K562 (cell line): ENCODE results near the gene UPK2. TPM values are rescaled to one million over a fixed set of nuclear protein-coding genes. Genes with fewer than 3 reads are reported as not detected.

Experiments
- ATAC-seq: fragments of 200-7000 bp; cut with Tn5 transposase; 3 replicates; pipeline ENCODE4 v1.9.1; 2020; ENCODE audit warnings: moderate library complexity
- BruUV-seq: library from RNA; stranded (reverse); fragments of 400-500 nt; replicated peaks from 2 replicates; lab custom pipeline; 2021; lab: Mats Ljungman, UMichigan
- CTCF ChIA-PET: fragments of 300-600 bp; formaldehyde crosslinking; extraction: SDS; loops from one replicate; lab custom pipeline; 2021; ENCODE audit warnings: low intra/inter-chr PET ratio; lab: Yijun Ruan, JAX
- POLR2A ChIA-PET: fragments of 300-600, 350-650 bp; sonication (Branson Sonifier 250); formaldehyde crosslinking; extraction: SDS; loops from one replicate; lab custom pipeline; 2021; ENCODE audit warnings: antibody characterized with exemption, inconsistent platforms; lab: Yijun Ruan, JAX
- DNase-seq, 4 experiments: peaks; one replicate each; pipeline versions ENCODE4 v3.0.0 to v3.0.0-alpha.2; 2011 to 2018; ENCODE audit warnings: low spot score in 3 of 4, mixed read lengths in 3 of 4; ENCODE audit errors: extremely low read depth in 1 of 4
- FAIRE-seq: peaks from 2 replicates; lab custom pipeline; 2011; peaks lifted over from hg19 to GRCh38; lab: Jason Lieb, UNC
- H2AFZ ChIP-seq: 2 replicates; pipeline ENCODE4 v1.6.0; 2011; ENCODE audit warnings: low read depth, low read length, control low read depth, inconsistent platforms
- H3K27ac ChIP-seq: fragments of 200-600 bp; 3 replicates; pipeline ENCODE4 v1.8.0; 2011; ENCODE audit warnings: low read depth, mild to moderate bottlenecking, control low read depth, inconsistent platforms, low read length, moderate library complexity, mixed read lengths; ENCODE audit errors: extremely low read depth
- H3K27me3 ChIP-seq, 2 experiments: fragments of 300-600 bp in 1 of 2; 2 replicates in 1 of 2; 3 replicates in 1 of 2; pipeline versions ENCODE4 v1.6.0 to v1.8.0; 2011; ENCODE audit warnings: inconsistent platforms in 2 of 2, low read length in 2 of 2, mild to moderate bottlenecking in 1 of 2, mixed read lengths in 1 of 2, moderate library complexity in 1 of 2; ENCODE audit not compliant: control insufficient read depth in 2 of 2, insufficient read depth in 2 of 2
- H3K36me3 ChIP-seq: fragments of 300-600 bp; 3 replicates; pipeline ENCODE4 v1.8.0; 2011; ENCODE audit warnings: mild to moderate bottlenecking, low read length, inconsistent platforms; ENCODE audit not compliant: control insufficient read depth, insufficient read depth
- H3K4me1 ChIP-seq, 2 experiments: fragments of 200-600 bp in 1 of 2; replicated peaks in 1 of 2; 2 replicates in 1 of 2; 3 replicates in 1 of 2; pipeline versions ENCODE4 v1.5.1 to v1.8.0; 2011; ENCODE audit warnings: inconsistent platforms in 2 of 2, low read length in 2 of 2, mild to moderate bottlenecking in 1 of 2, mixed read lengths in 1 of 2, moderate library complexity in 1 of 2; ENCODE audit not compliant: control insufficient read depth in 2 of 2, insufficient read depth in 2 of 2
- H3K4me2 ChIP-seq: 2 replicates; pipeline ENCODE4 v1.6.1; 2011; ENCODE audit warnings: low read length, control low read depth, inconsistent platforms, mixed read lengths; ENCODE audit not compliant: insufficient read depth
- H3K4me3 ChIP-seq: fragments of 200-600 bp; sonication (generic), shearing (Covaris generic); 2 replicates; pipeline ENCODE4 v1.5.1; 2016; ENCODE audit warnings: control low read depth, inconsistent platforms
- H3K79me2 ChIP-seq: fragments of 200-600 bp; 3 replicates; pipeline ENCODE4 v1.8.0; 2011; ENCODE audit warnings: low read length, inconsistent platforms; ENCODE audit not compliant: control insufficient read depth, insufficient read depth
- H3K9ac ChIP-seq, 2 experiments: 2 replicates each; pipeline versions ENCODE4 v1.6.0 to v1.6.1; 2011; ENCODE audit warnings: low read depth in 2 of 2, low read length in 2 of 2, control low read depth in 1 of 2, inconsistent platforms in 1 of 2, mild to moderate bottlenecking in 1 of 2, mixed read lengths in 1 of 2; ENCODE audit not compliant: insufficient read depth in 1 of 2
- H3K9me1 ChIP-seq: one replicate; pipeline ENCODE4 v1.6.0; 2011; ENCODE audit warnings: inconsistent platforms, mild to moderate bottlenecking, low read length, moderate library complexity; ENCODE audit not compliant: control insufficient read depth, insufficient read depth
- H3K9me3 ChIP-seq: replicated peaks from 2 replicates; pipeline ENCODE4 v1.5.1; 2011; ENCODE audit warnings: low read depth, low read length, inconsistent platforms; ENCODE audit not compliant: control insufficient read depth, insufficient read depth
- H4K20me1 ChIP-seq: replicated peaks from 2 replicates; pipeline ENCODE4 v1.6.1; 2011; ENCODE audit warnings: low read length, inconsistent platforms, mixed read lengths; ENCODE audit not compliant: control insufficient read depth, insufficient read depth
- HDAC1 ChIP-seq, 2 experiments: fragments of 450-650 bp; IDR thresholded peaks; 2 replicates each; pipeline ENCODE4 v1.6.1; 2016 to 2017; ENCODE audit warnings: inconsistent platforms in 1 of 2, mild to moderate bottlenecking in 1 of 2, moderate library complexity in 1 of 2
- MEF2A ChIP-seq: IDR thresholded peaks from 2 replicates; pipeline ENCODE4 v1.6.1; 2011; ENCODE audit warnings: low read depth, mild to moderate bottlenecking, low read length, moderate library complexity; ENCODE audit not compliant: control insufficient read depth
- NFIX ChIP-seq: fragments of 250-450 bp; sonication (Bioruptor Pico); IDR thresholded peaks from 2 replicates; pipeline ENCODE4 v1.4.0; 2020; ENCODE audit warnings: low read depth, mild to moderate bottlenecking, moderate library complexity
- PCBP2 ChIP-seq: fragments of 200-400 bp; formaldehyde crosslinking; IDR thresholded peaks from 2 replicates; pipeline ENCODE4 v1.6.1; 2018; ENCODE audit warnings: low read length, low read depth, mild to moderate bottlenecking, moderate library complexity; ENCODE audit not compliant: poor library complexity, severe bottlenecking
- RFX1 ChIP-seq: fragments of 450-650 bp; IDR thresholded peaks from 2 replicates; pipeline ENCODE4 v1.6.1; 2016; ENCODE audit warnings: mild to moderate bottlenecking, moderate library complexity
- SIRT6 ChIP-seq: IDR thresholded peaks from one replicate; pipeline ENCODE4 v1.6.1; 2012; ENCODE audit warnings: low read depth, mild to moderate bottlenecking, control low read depth, inconsistent platforms, low read length, moderate library complexity
- SMAD2 ChIP-seq: fragments of 150-350 bp; IDR thresholded peaks from 2 replicates; pipeline ENCODE4 v1.6.1; 2014; ENCODE audit warnings: low read depth, mild to moderate bottlenecking, low read length
- WGBS: fragments of 100-300 bp; shearing (Covaris generic); methylation state at CpG from one replicate; pipeline ENCODE4 v1.1.6; 2016; ENCODE audit warnings: low coverage, mixed read lengths; ENCODE audit not compliant: insufficient coverage; ENCODE audit errors: missing lambda C conversion rate; 5-methylcytosine and 5-hydroxymethylcytosine counted together
- in situ Hi-C: fragments of 300-500 bp; cut with MboI; formaldehyde crosslinking; loops from 4 replicates; pipeline ENCODE4 v1.15.0; 2018; ENCODE audit warnings: inconsistent platforms, mixed read lengths
- intact Hi-C: fragments of 100-400 bp; cut with micrococcal nuclease; formaldehyde crosslinking; loops from 2 replicates; pipeline ENCODE4 v1.14.2; 2022
- polyA plus RNA-seq, 8 experiments: library from polyadenylated mRNA; depleted of rRNA in 4 of 8; stranded (reverse) in 5 of 8; unstranded in 3 of 8; fragments of >200 nt; fragmentation: Nextera tagmentation in 2 of 8; fragmentation: Illumina TruSeq in 1 of 8; extraction: Ambion mirVana in 2 of 8; extraction: Trizol in 1 of 8; gene quantifications; 2 replicates each; pipeline versions ENCODE4 v1.2.1 to v1.2.3, GENCODE V29; 2011 to 2014; ENCODE audit warnings: inconsistent platforms in 1 of 8, missing spikeins in 1 of 8
- total RNA-seq, 7 experiments: library from RNA; depleted of rRNA in 6 of 7; stranded (reverse); fragments of >200 nt in 6 of 7; fragmentation: Illumina TruSeq in 2 of 7; extraction: Trizol in 2 of 7; gene quantifications; 2 replicates each; pipeline versions ENCODE4 v1.2.1 to v1.2.3, GENCODE V29; 2011 to 2021; ENCODE audit warnings: low replicate concordance in 1 of 7

Gene UPK2
- total and polyA plus RNA-seq, 9 of the 15 experiments (the other 6 are each of a cell fraction or from before 2014, with no cell fraction given): not detected

- no TSS peak for BruUV-seq
- DNase-seq (no peak), ATAC-seq (no peak), FAIRE-seq (no peak)
- ChIA-PET POLR2A (interaction anchor here (0.5 to 1.1 kb wide), 2 partner anchors 24 to 147 kb away, joined by 3 read pairs; no protein-coding TSS in a partner anchor), CTCF (no interaction called here)
- Histone ChIP-seq H3K36me3 (no peaks in the 10 kb centered on the region), H3K9ac (no peak overlapping the region; a peak in 1 of 4 replicates), H3K4me3 (no peak overlapping the region), H3K9me3 (no peaks in the 10 kb centered on the region), H3K4me1 (peaks cover 0 to 10% of the 10 kb centered on the region in 2 experiments; a peak in 3 of 5 replicates), H4K20me1 (no peaks in the 10 kb centered on the region), H3K27me3 (peaks cover 2 to 4% of the 10 kb centered on the region in 2 experiments; a peak in 1 of 5 replicates), H3K9me1 (no peaks in the 10 kb centered on the region), H3K79me2 (no peaks in the 10 kb centered on the region), H3K4me2 (no peak overlapping the region), H2AFZ (peak overlapping the region; percentile 65; the same call in 1 of the 2 replicates), H3K27ac (no peak overlapping the region)
- in situ Hi-C loops (no loop called here), intact Hi-C loops (no loop called here)
- 10% methylated on average over 8 of the region's 8 CpGs for WGBS
- TF ChIP-seq RFX1: peak; percentile 83
- TF ChIP-seq MEF2A: no peak
- TF ChIP-seq SMAD2: no peak
- TF ChIP-seq NFIX (CRISPR knock-in tag): no peak
- TF ChIP-seq SIRT6: no peak
- TF ChIP-seq HDAC1 (IDR thresholded peaks at IDR 0.05): no peak
- no peak for TF ChIP-seq PCBP2
Measured at GRCh38 chr11:118939404-118939915, 16.6 kb upstream of the UPK2 start.
